C1 segment of cervical spinal cord (tissue), 14 donors: Measurements from ENCODE around the gene USP1.

ENCODE experiments used
- DNase-seq, 14 donors: peaks; one replicate each; lab custom pipeline; 2025; lab: John Stamatoyannopoulos, UW

USP1 gene, protein sequence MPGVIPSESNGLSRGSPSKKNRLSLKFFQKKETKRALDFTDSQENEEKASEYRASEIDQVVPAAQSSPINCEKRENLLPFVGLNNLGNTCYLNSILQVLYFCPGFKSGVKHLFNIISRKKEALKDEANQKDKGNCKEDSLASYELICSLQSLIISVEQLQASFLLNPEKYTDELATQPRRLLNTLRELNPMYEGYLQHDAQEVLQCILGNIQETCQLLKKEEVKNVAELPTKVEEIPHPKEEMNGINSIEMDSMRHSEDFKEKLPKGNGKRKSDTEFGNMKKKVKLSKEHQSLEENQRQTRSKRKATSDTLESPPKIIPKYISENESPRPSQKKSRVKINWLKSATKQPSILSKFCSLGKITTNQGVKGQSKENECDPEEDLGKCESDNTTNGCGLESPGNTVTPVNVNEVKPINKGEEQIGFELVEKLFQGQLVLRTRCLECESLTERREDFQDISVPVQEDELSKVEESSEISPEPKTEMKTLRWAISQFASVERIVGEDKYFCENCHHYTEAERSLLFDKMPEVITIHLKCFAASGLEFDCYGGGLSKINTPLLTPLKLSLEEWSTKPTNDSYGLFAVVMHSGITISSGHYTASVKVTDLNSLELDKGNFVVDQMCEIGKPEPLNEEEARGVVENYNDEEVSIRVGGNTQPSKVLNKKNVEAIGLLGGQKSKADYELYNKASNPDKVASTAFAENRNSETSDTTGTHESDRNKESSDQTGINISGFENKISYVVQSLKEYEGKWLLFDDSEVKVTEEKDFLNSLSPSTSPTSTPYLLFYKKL

DNA sequence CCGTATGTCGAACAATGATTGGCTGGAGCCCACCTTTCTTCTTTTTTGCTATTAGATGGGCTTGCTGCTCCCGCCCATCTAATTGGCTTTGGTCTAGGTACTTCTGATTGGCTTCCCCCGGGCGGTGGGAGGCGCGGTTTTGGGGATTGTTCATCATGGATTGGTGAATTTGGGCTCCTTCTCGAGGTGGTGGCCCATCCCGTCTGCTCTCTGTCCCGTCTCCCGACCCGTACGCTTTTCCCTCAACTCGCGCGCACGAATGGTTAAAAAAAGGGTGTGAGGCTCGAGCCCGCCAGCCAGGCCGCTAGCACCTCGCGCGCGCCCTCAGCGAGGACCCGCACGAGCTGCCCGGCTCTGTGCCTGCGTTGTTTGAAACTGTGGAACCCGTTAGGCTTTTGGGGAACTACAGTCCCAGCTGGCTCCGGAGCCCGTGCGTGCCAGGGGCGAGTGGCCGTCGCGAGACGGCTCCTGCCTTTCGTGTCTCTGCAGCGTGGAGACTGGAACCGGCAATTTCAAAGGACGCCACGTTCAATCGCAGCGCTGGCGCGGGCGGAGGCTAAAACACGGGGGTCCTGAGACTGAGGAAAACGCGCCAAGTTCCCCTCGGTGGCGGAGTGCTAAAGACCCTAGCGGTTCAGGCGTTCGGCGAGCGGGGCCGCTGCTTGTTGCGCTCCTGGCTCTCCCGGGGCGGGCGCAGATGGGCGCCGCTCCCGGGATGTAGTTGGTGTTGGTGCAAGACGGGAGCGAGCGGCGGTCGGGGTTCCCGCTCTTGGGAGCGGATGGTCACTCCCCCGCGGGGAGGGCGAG lies at the start of gene USP1:
USP1 (plus strand) TSS at position 584 of the 807 bp plus-strand sequence. CDS start 2,819 bp downstream, outside the sequence.
- peak; percentile 90 to 100 (median 98) for DNase-seq

DNA sequence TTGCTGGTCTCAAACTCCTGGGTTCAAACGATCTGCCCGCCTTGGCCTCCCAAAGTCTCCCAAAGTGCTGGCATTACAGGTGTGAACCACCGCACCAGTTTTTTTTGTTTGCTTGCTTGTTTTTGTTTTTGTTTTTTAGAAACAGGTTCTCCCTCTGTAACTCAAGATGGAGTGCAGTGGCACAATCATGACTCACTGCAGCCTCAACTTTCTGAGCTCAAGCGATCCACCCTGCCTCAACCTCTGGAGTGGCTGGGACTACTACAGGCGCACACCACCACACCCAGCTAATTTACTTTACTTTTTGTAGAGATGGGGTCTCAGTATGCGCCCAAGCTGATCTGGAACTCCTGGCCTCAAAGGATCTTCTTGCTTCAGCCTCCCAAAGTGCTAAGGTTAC lies 47.3 kb upstream of the USP1 start:
- no peak for DNase-seq

DNA sequence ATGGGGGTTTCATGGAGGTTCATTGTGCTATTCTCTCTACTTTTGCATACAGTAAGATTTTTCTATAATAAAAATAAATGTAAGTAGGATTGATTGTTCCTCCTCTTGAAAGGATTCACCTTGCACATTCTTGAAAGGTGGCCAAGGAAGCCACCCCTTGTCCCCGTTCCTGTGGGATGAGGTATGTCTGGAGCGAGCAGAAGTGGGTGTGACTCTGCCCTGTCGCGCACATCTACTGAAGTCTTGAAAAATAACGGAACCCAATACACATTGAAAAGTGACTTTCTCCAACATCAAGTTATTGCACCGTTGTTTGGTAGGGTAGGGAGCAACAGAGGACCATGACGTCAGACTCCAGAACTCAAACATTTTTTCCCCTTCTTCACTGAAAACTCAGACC lies 46.8 kb upstream of the USP1 start:
- no peak for DNase-seq

DNA sequence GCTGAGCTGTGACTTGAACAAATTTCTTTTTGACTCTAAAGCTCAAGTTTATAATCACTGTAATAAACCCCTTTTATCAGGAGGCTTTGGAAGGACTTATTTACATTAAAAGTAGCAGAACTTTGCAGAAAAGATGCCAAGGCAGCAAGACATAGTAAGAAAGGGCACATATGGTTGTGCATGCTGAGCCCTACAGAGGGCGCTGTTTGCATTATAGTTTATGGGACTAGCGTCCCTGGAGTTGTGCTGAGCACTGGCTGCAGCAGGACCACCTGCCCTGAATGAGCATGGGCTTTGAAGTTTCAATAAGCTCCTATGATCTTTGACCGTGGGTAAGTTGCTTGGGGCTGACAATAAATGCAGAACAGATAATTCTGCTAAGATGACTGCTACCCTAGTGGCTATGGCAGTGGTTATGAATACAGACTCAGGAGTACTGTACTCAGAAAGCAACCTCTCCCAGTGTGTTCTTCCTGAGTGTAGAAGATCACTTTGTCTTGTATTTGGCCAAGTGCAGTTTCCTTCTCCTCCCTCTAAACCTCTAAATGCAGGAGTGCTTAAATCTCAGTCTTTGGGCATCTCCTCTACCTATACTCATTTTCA lies 45.4 kb upstream of the USP1 start:
- no peak for DNase-seq

DNA sequence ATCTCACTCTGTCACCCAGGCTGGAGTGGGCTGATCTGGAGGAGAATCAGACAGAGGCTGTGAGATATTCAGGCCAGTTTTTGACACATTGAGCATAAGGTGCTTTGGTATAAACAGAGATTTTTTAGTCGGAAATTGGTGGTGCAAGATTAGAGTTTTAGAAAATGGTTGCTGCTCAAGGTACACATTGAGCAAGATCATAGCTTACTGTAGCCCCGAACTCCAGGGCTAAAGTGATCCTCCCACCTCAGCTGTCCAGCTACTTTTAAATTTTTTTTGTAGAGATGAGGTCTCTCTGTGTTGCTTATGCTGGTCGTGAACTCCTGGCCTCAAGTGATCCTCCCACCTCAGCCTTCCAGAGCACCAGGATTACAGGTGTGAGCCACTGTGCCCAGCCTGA lies 43.9 kb upstream of the USP1 start:
- no peak for DNase-seq

DNA sequence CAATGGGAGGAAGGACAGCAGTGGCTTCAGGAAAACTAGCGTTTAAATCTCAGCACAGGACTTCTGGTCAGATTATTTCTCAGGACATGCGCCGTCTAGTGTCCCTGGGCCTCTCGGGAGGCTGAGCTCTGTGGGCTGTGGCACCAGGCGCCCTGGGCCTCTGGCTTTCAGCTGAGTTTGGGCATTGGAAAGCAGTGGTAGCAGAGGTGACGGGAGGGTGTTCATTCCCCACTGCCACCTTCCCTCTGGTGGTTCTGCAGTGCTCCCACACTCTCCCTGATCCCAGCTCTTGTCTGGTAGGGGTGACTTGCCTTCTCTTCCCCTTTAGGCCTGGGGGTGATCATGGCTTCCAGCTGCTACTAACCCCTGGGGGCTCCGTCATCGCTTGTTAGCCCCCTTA lies 42.2 kb upstream of the USP1 start:
- no peak for DNase-seq

DNA sequence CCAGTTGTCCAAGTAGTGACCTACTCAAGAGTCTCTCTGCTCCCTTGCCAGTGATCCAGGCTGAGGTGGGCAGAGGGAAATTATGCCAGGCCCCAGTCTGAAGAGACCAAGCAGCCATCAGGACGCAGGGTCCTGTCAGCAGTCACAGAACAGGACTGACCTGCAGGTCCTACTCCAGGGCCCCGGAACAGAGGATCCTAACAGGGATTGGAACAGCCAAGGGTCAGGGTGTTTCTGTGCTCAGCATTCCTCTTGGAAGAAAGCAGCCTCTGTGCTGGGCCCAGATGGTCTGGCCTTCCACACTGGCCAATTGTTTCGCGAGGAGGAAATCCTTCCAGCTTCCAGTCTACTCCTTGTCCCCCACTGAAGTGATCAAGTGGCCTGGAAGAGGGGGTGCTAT lies 41.6 kb upstream of the USP1 start:
- DNase-seq = peak in 10 of 14 donors; percentile 21 to 66 (median 38)

DNA sequence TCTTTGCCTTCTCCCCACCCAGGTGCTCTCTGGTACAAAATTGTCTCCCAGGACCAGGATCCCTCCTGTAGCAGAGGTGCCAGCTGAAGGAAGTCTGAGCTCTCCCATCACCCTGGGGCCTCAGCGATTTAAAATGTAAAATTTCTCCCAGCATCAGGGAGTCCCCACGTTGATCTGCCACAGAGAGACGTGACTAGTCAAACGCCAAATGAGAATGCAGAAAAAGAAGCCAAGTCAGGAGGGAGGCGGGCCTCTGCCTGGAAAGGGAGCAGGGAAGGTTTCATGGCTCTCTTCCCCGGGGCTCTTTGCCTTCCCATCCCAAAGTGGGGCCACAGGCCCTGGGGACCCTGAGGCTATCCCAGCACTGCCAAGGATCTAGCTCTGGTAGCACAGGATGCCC lies 40.0 kb upstream of the USP1 start:
- DNase-seq = no peak

DNA sequence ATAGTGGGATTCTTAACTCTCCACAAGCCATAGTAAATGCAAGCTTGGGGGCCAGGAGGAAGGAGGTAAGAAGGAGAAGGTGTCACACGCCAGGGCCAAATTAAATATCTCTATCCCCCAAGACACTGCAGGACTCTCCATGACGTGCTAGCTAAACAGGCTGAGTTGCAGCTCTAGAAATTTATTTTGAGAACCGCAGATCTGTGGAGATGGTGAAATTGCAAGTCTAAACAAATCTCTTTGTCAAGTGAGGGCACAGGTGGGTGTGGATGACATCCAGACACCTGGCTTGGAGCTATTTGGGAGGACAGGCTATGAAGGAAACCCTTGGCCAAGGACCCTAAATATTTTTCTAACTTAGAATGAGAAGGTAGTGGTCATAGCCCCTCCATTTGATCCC lies 39.5 kb upstream of the USP1 start:
- no peak for DNase-seq

DNA sequence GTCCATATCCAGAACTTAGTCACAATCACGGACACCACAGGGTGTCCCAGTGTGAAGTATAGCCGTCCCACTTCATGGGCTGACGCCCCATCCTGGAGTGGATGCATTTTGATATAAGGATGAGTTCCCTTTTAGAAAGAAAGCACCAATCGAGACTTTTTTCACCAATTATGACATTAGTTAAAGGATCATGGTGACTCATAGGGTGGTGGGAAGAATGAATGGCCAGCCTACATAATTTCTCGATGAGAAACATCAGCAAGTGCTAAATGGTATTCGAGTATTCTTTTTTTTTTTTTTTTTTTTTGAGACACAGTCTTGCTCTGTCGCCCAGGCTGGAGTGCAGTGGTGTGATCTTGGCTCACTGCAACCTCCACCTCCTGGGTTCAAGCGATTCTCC lies 38.5 kb upstream of the USP1 start:
- no peak for DNase-seq

DNA sequence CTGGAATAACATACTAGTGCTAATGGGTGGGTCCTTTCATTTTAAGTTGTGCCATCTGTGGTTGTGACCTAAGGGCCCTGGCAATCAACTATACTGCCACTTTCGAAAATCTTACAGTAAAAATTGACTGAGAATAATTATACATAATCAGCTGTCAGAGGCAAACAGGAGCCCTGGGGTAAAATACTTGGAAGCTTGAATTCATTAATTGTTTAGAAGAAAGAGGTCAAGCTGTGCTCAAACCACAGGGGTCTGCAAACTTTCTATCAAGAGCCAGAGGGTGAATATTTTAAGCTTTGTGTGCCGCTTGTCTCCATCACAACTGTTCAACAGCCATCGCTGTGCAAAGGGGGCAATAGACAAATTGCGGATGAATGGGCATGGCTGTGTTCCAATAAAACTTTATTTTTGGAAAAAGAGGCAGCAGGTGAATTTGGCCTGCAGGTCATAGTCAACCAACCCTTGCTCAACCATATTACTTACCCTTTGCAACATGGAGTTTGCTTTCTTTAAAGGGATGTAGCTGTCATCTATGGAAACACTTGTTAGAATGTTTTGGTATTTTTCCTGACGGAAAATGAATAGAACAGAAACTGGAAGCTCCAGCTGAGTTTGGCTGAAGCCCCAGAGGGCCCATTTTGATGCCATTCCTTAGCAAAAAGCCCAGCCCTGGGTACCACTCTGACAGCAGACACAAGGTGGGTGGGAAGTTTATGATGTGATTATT lies 35.7 kb upstream of the USP1 start:
- no peak for DNase-seq

DNA sequence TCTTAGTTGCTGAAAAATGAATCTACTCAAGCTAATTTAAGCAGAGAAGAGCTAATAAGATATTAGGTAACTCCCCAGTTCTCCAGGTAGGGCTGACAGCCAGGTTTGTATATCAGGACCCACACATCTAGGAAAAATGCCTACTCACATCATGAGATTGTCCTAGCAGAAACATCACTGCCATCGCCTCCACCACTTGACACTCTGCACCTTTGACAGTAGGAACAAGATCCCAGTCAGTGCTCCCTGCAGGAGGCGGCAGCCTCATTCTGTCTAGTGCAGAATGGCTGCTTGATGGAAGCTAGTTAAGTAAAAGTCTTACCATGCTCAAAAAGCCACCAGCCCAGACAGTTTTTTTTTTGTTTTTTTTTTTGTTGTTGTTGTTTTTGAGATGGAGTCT lies 31.6 kb upstream of the USP1 start:
- no peak for DNase-seq

DNA sequence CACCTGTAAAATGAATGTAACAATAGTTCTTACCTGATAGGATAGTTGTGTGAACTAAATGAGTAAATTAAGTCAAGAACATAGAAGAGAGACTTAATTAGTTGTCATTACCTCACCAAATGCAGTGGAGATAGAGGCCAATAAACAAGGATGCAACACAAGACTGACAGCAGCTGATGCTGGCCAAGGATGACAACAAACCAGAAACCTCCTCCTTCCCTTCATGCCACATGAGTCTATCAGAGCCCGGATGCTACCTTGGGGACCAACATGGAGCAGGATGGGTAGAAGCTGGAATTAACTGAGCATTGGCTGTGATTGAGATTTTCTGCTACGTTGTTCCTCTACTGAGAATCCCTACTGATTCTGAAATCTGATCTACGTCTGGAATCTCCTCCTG lies 30.3 kb upstream of the USP1 start:
- no peak for DNase-seq

DNA sequence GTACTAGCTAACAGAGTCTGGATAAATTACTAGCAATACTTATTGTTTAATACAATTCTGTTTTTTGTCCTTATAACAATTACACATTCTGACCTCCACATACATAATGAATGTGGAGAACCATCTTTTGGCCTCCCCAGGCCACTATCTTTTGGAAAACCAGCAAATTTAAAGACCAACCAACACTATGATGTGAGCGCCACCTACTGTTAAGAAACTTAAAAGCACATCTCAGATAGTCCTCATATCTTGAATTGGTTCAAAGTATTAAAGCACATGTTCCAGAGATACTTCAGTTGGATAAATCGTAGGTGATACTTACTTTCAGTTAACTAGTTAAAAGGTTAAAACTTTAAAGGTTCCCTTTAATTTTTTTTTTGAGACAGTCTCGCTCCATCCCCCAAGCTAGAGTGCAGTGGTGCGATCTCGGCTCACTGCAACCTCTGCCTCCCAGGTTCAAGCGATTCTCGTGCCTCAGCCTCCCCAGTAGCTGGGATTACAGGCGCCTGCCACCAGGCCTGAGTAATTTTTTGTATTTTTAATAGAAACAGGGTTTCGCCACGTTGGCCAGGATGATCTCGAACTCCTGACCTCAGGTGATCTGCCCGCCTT lies 29.3 kb upstream of the USP1 start:
- DNase-seq = peak in 2 of 14 donors; percentile 12 to 43

DNA sequence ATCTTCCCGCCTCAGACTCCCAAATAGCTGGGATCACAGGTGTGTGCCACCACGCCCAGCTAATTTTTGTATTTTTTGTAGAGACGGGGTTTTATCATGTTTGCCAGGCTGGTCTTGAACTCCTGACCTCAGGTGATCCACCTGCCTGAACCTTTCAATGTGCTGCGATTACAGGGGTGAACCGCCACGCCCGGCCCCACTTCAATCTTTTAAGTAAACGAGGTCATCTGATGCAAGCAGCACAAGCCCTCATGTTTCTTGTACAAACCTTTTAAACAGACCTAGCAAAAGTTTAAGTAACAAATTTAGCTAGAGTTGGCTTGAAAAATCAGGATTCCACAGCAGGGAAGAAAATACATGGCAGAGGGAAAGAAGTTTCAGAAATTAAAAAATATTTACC lies 21.2 kb upstream of the USP1 start:
- no peak for DNase-seq

DNA sequence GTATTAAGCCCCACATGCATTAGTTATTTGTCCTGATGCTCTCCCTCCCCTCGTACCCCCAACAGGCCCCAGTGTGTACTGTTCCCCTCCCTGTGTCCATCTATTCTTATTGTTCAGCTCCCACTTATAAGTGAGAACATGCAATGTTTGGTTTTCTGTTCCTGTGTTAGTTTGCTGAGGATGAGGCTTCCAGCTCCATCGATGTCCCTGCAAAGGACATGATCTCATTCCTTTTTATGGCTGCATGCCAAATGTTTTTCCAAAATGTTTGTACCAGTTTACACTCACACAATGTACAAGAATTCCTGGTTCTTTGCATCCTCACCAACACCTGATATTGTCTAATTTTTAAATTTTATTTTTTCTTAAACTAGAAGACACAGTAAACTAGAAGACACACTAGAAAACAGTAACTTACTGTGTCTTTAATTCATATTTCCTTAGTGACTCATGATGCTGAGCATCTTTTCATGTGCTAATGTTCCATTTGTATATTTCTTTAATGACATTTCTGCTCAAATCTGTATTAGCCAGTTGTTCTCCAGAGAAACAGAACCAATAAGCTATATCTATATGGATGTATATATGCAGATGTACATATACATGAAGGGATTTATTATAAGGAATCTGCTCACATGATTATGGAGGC lies 19.4 kb upstream of the USP1 start:
- no peak for DNase-seq

DNA sequence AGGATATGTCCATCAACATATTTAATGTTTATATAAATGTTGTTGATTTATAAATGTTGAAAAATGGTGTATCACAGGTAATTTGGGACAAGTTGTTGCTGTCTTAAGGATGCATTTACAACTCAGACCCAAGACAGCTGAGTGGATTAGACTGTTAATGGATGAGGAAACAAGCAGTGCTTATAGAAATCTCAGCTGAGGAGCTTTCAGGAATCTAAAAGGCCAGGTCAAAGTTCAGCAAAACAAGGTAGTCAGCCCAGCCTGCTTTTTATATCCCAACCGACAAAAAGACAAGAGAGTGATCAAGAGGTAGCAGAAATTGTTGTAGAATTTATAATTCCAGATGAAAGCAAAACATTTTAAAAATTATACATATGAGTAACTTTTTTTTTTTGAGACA lies 16.6 kb upstream of the USP1 start:
- no peak for DNase-seq

DNA sequence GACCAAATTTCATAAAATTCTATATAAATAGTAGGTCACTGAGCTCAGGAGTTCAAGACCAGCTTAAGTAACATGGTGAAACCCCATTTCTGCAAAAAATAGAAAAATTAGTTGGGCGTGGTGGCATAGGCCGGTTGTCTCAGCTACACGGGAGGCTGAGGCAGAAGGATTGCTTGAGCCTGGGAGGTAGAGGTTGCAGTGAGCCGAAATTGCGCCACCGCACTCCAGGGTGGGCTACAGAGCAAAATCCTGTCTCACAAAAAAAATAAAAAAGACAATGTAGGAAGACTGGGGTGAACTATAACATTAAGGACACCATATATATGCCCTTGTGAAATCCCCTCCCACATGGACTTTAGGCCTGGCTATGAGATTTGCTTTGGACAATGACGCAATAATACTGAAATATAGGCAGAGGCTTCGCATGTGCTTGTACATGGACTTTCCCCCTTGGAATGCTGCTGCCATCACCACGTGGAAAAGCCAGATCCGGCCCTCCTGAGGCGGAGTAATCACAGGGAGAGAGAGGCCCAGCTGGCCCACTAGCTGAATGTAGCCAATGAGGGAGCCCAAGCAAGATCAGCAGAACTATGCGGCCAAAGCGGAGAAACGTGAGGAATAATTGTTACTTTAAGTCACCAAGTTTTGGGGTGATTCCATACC lies 13.1 kb upstream of the USP1 start:
- DNase-seq = no peak

DNA sequence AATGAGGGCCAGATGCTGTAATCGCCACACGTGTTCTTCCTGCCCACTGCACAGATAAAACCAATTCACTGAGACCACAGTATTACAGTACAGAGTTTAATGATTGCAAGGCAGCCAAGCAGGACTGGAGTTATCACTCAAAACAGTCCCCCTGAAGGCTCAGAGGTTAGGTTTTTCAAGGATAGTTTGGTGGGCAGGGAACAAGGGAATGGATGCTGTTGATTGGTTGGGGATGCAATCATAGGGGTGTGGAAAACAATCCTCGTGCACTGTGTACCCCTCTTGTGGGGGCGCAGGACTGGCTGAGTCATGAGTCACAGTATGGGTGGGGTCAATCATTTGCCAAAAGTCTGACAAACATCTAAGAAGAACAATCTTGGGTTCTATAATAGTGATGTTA lies 12.4 kb upstream of the USP1 start:
- no peak for DNase-seq

DNA sequence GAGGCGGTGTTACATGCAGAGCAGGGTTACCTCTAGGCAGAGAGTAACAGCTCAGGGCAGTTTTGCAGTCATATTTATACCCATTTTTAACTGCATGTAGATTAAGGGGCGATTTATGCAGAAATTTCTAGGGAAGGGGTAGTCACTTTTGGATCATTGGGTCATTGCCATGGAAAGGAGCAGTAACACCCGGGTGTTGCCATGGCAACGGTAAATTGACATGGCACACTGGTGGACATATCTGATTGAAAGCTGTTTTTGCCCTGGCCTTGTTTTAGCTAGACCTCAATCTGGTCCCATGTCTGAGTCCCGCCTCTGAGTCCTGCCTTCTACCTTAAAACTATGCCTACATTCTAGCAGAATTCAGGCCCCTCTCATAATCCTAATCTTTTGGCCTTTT lies 11.8 kb upstream of the USP1 start:
- DNase-seq = no peak
